B cell (primary cell): ENCODE data around the gene CHMP1B. TPM values are rescaled to one million over a fixed set of nuclear protein-coding genes. Genes with fewer than 3 reads are reported as not detected.

ENCODE experiments used
- ATAC-seq: fragments of 200-7000 bp; cut with Tn5 transposase; one replicate; pipeline ENCODE4 v1.10.0; 2021; ENCODE audit warnings: low read depth, mild to moderate bottlenecking, moderate number of reproducible peaks, moderate library complexity
- CTCF ChIA-PET: fragments of 350-600 bp; sonication (Branson Sonifier 250); formaldehyde crosslinking; loops from one replicate; lab custom pipeline; 2021; ENCODE audit warnings: antibody characterized with exemption, inconsistent platforms; lab: Charles Lee
- POLR2A ChIA-PET: fragments of 350-600 bp; sonication (Branson Sonifier 250); formaldehyde crosslinking; loops from one replicate; lab custom pipeline; 2021; ENCODE audit warnings: antibody characterized with exemption; lab: Charles Lee
- DNase-seq: peaks from one replicate; pipeline ENCODE4 v3.0.0; 2013
- H2AFZ ChIP-seq: 2 replicates; pipeline ENCODE4 v1.6.1; 2012; ENCODE audit warnings: mild to moderate bottlenecking, low read depth, low read length; ENCODE audit not compliant: insufficient read depth, poor library complexity, severe bottlenecking
- H3K27ac ChIP-seq, 2 donors: 1 replicate in 1 of 2; 2 replicates in 1 of 2; pipeline ENCODE4 v1.5.1; 2012 to 2013; ENCODE audit warnings: low read length in 2 of 2, mild to moderate bottlenecking in 2 of 2, moderate library complexity in 1 of 2
- H3K27me3 ChIP-seq, 4 experiments: fragments of 200-600 bp in 1 of 4; sonication (generic) in 1 of 4; replicated peaks in 1 of 4; 1 replicate in 2 of 4; 2 replicates in 2 of 4; pipeline versions ENCODE4 v1.6.1 to v1.7.0; 2013 to 2016; ENCODE audit warnings: low read length in 3 of 4, mild to moderate bottlenecking in 2 of 4, mixed read lengths in 1 of 4, moderate library complexity in 1 of 4; ENCODE audit not compliant: insufficient read depth in 4 of 4, control insufficient read depth in 3 of 4; ENCODE audit errors: control extremely low read depth in 1 of 4
- H3K36me3 ChIP-seq, 2 experiments: replicated peaks in 1 of 2; 1 replicate in 1 of 2; 2 replicates in 1 of 2; pipeline versions ENCODE4 v1.6.1 to v1.7.1; 2013; ENCODE audit warnings: low read length in 1 of 2; ENCODE audit not compliant: insufficient read depth in 2 of 2, control insufficient read depth in 1 of 2; ENCODE audit errors: control extremely low read depth in 1 of 2, extremely low read depth in 1 of 2
- H3K4me1 ChIP-seq, 2 donors: fragments of 200-600 bp in 1 of 2; sonication (generic) in 1 of 2; 1 replicate in 1 of 2; 2 replicates in 1 of 2; pipeline versions ENCODE4 v1.5.1 to v1.6.1; 2013 to 2017; ENCODE audit warnings: low read length in 2 of 2; ENCODE audit not compliant: control insufficient read depth in 2 of 2, insufficient read depth in 2 of 2
- H3K4me2 ChIP-seq: replicated peaks from 2 replicates; pipeline ENCODE3; 2012; ENCODE audit warnings: mild to moderate bottlenecking, low read depth, low read length; ENCODE audit not compliant: poor library complexity, severe bottlenecking
- H3K4me3 ChIP-seq, 5 experiments: fragments of 200-600 bp in 1 of 5; sonication (generic) in 1 of 5; 1 replicate in 3 of 5; 2 replicates in 2 of 5; pipeline versions ENCODE4 v1.5.1 to v1.7.0; 2011 to 2016; ENCODE audit warnings: low read length in 4 of 5, mild to moderate bottlenecking in 4 of 5, low read depth in 2 of 5, control low read depth in 1 of 5, moderate library complexity in 1 of 5; ENCODE audit not compliant: insufficient read depth in 1 of 5; ENCODE audit errors: control extremely low read depth in 1 of 5, extremely low read depth in 1 of 5
- H3K79me2 ChIP-seq: fragments of 200-600 bp; sonication (generic); one replicate; pipeline ENCODE4 v1.6.0; 2016; ENCODE audit warnings: low read length; ENCODE audit not compliant: control insufficient read depth, insufficient read depth
- H3K9ac ChIP-seq: fragments of 200-600 bp; sonication (generic); 2 replicates; pipeline ENCODE4 v1.6.1; 2017; ENCODE audit warnings: mild to moderate bottlenecking, low read length, moderate library complexity
- H3K9me3 ChIP-seq, 3 donors: one replicate each; pipeline versions ENCODE4 v1.6.1 to v1.7.1; 2013; ENCODE audit warnings: low read length in 2 of 3; ENCODE audit not compliant: control insufficient read depth in 2 of 3, insufficient read depth in 1 of 3; ENCODE audit errors: control extremely low read depth in 1 of 3
- H4K20me1 ChIP-seq: 2 replicates; pipeline ENCODE4 v1.6.0; 2012; ENCODE audit warnings: mild to moderate bottlenecking, low read length; ENCODE audit not compliant: insufficient read depth, control insufficient read depth, poor library complexity, severe bottlenecking
- H3K27ac Mint-ChIP-seq: one replicate; pipeline ENCODE4 v1.8.0; 2021; ENCODE audit warnings: mixed read lengths
- H3K27me3 Mint-ChIP-seq: one replicate; pipeline ENCODE4 v1.8.0; 2021; ENCODE audit warnings: mixed read lengths
- H3K4me1 Mint-ChIP-seq: one replicate; pipeline ENCODE4 v1.8.0; 2021; ENCODE audit warnings: mixed read lengths
- H3K4me3 Mint-ChIP-seq: one replicate; pipeline ENCODE4 v1.8.0; 2021; ENCODE audit warnings: mixed read lengths
- H3K9me3 Mint-ChIP-seq: one replicate; pipeline ENCODE4 v1.8.0; 2022; ENCODE audit warnings: mixed read lengths; ENCODE audit not compliant: insufficient read depth
- CTCF ChIP-seq: fragments of 200-600 bp; IDR thresholded peaks from one replicate; pipeline ENCODE4 v1.8.0; 2022; ENCODE audit warnings: antibody characterized with exemption, mild to moderate bottlenecking
- EZH2 ChIP-seq: IDR thresholded peaks from 2 replicates; pipeline ENCODE4 v1.6.1; 2012; ENCODE audit warnings: borderline replicate concordance, low read depth, mild to moderate bottlenecking, moderate library complexity, low read length; ENCODE audit not compliant: insufficient read depth, poor library complexity, severe bottlenecking
- WGBS: methylation state at CpG from one replicate; pipeline ENCODE4 v1.1.5; 2013; ENCODE audit warnings: missing lambda C conversion rate; ENCODE audit not compliant: insufficient coverage; 5-methylcytosine and 5-hydroxymethylcytosine counted together
- intact Hi-C: fragments of 100-400 bp; cut with micrococcal nuclease; formaldehyde crosslinking; loops from one replicate; pipeline ENCODE4 v1.10.0; 2022
- polyA plus RNA-seq: library from polyadenylated mRNA; depleted of rRNA; stranded (reverse); fragments of >200 nt; gene quantifications from 2 replicates; pipeline ENCODE4 v1.2.3, GENCODE V29; 2012
- total RNA-seq, 2 donors: library from RNA; stranded (reverse); fragments of 120-200 nt in 1 of 2; gene quantifications; 1 replicate in 1 of 2; 2 replicates in 1 of 2; pipeline versions ENCODE4 v1.2.3 to v1.2.4, GENCODE V29; 2013 to 2022

Gene CHMP1B
- total and polyA plus RNA-seq, 2 donors (not counting 1 experiment from before 2014, with no cell fraction given): 55.4 to 86.0 TPM

GRCh38 chr18:11840493-11840892 is 10.7 kb upstream of the CHMP1B start:
- CTCF ChIA-PET: no interaction called here
- Histone ChIP-seq H4K20me1 (no peaks in the 10 kb centered on the region), H3K4me2 (no peak overlapping the region), H3K4me1 (no peaks in the 10 kb centered on the region), H3K27me3 (peaks cover 0 to 2% (median 0%) of the 10 kb centered on the region in 4 experiments), H3K9ac (no peak overlapping the region), H3K4me3 (no peak overlapping the region), H3K27ac (no peak overlapping the region), H3K9me3 (no peaks in the 10 kb centered on the region), H2AFZ (no peak overlapping the region), H3K79me2 (no peaks in the 10 kb centered on the region), H3K36me3 (no peaks in the 10 kb centered on the region)
- DNase-seq (no peak), ATAC-seq (no peak)
- H3K9me3 Mint-ChIP-seq: no peaks in the 10 kb centered on the region
- peaks cover 4% of the 10 kb centered on the region for H3K27me3 Mint-ChIP-seq
- H3K4me1 Mint-ChIP-seq: no peaks in the 10 kb centered on the region
- 74% methylated on average over 6 of the region's 6 CpGs for WGBS
- TF ChIP-seq EZH2 (no peak), CTCF (no peak)
- no peak overlapping the region for H3K4me3 Mint-ChIP-seq
- no peak overlapping the region for H3K27ac Mint-ChIP-seq
- POLR2A ChIA-PET: no interaction called here
- intact Hi-C loops: no loop called here

- TF ChIP-seq CTCF: no peak
- no peak for TF ChIP-seq EZH2
- H3K4me1 ChIP-seq: no peaks in the 10 kb centered on the region
- DNase-seq (no peak), ATAC-seq (no peak)
- H3K4me3 ChIP-seq: no peak overlapping the region
- peaks cover 0 to 2% (median 0%) of the 10 kb centered on the region in 4 experiments for H3K27me3 ChIP-seq
- H3K27me3 Mint-ChIP-seq: no peaks in the 10 kb centered on the region
- H3K36me3 ChIP-seq: no peaks in the 10 kb centered on the region
- H3K9me3 Mint-ChIP-seq: no peaks in the 10 kb centered on the region
- 100% methylated on average over 5 of the region's 5 CpGs for WGBS
- H3K4me3 Mint-ChIP-seq: no peak overlapping the region
- H4K20me1 ChIP-seq: no peaks in the 10 kb centered on the region
- no peak overlapping the region for H3K4me2 ChIP-seq
- H3K27ac Mint-ChIP-seq: no peak overlapping the region
- H3K79me2 ChIP-seq: no peaks in the 10 kb centered on the region
- ChIA-PET POLR2A (no interaction called here), CTCF (no interaction called here)
- H3K27ac ChIP-seq: no peak overlapping the region
- intact Hi-C loops: no loop called here
- H3K9me3 ChIP-seq: no peaks in the 10 kb centered on the region
- H2AFZ ChIP-seq: no peak overlapping the region
- H3K9ac ChIP-seq: no peak overlapping the region
- H3K4me1 Mint-ChIP-seq: no peaks in the 10 kb centered on the region
Observed at GRCh38 chr18:11842562-11842961, 8.7 kb upstream of the CHMP1B start.
